Endothelial cell of umbilical vein (primary cell): Measurements from ENCODE around the gene EFR3B. TPM values are rescaled to one million over a fixed set of nuclear protein-coding genes. Genes with fewer than 3 reads are reported as not detected.
"Not testable (repeated sequence)": the region's sequence is repeated elsewhere in the genome, so short reads cannot be mapped to it uniquely, and the experiment has no call there.

Experiments
- BruUV-seq: library from RNA; stranded (reverse); fragments of 400-500 nt; replicated peaks from 2 replicates; lab custom pipeline; 2021; lab: Mats Ljungman, UMichigan
- CTCF ChIA-PET: fragments of 300-600, 350-600 bp; sonication (Branson Sonifier 250); formaldehyde crosslinking; loops from one replicate; lab custom pipeline; 2021; ENCODE audit warnings: antibody characterized with exemption, inconsistent platforms; lab: Charles Lee
- POLR2A ChIA-PET: fragments of 300-600, 350-600 bp; sonication (Branson Sonifier 250); formaldehyde crosslinking; loops from one replicate; lab custom pipeline; 2021; ENCODE audit warnings: antibody characterized with exemption, inconsistent platforms; lab: Charles Lee
- DNase-seq: peaks from one replicate; pipeline ENCODE4 v3.0.0-alpha.2; 2011; ENCODE audit warnings: low read depth, low spot score
- FAIRE-seq: peaks from 2 replicates; lab custom pipeline; 2011; peaks lifted over from hg19 to GRCh38; lab: Jason Lieb, UNC
- H2AFZ ChIP-seq: 2 replicates; pipeline ENCODE4 v1.6.0; 2012; ENCODE audit warnings: low read depth, low read length, control low read depth, inconsistent platforms
- H3K27ac ChIP-seq: 2 replicates; pipeline ENCODE4 v1.5.1; 2011; ENCODE audit warnings: low read depth, mild to moderate bottlenecking, control low read depth, low read length, moderate library complexity; ENCODE audit not compliant: insufficient read depth
- H3K27me3 ChIP-seq, 2 experiments: 2 replicates each; pipeline versions ENCODE4 v1.6.0 to v1.6.1; 2011; ENCODE audit warnings: low read length in 2 of 2, mixed read lengths in 1 of 2; ENCODE audit not compliant: control insufficient read depth in 2 of 2, insufficient read depth in 2 of 2
- H3K36me3 ChIP-seq, 2 experiments: 2 replicates in 1 of 2; 3 replicates in 1 of 2; pipeline ENCODE4 v1.5.1; 2011; ENCODE audit warnings: low read length in 2 of 2, mild to moderate bottlenecking in 1 of 2, moderate library complexity in 1 of 2; ENCODE audit not compliant: control insufficient read depth in 2 of 2, insufficient read depth in 2 of 2; ENCODE audit errors: extremely low read depth in 1 of 2
- H3K4me1 ChIP-seq: 3 replicates; pipeline ENCODE4 v1.5.1; 2011; ENCODE audit warnings: mild to moderate bottlenecking, low read length; ENCODE audit not compliant: control insufficient read depth, insufficient read depth; ENCODE audit errors: extremely low read depth
- H3K4me2 ChIP-seq: 2 replicates; pipeline ENCODE4 v1.6.1; 2011; ENCODE audit warnings: low read length, control low read depth, mixed read lengths; ENCODE audit not compliant: insufficient read depth
- H3K4me3 ChIP-seq, 3 experiments: fragments of 200-600 bp in 1 of 3; sonication (generic), shearing (Covaris generic) in 1 of 3; replicated peaks in 1 of 3; 2 replicates each; pipeline ENCODE4 v1.5.1; 2011 to 2016; ENCODE audit warnings: control low read depth in 3 of 3, low read length in 3 of 3, mild to moderate bottlenecking in 2 of 3, inconsistent platforms in 1 of 3, low read depth in 1 of 3, moderate library complexity in 1 of 3; ENCODE audit not compliant: insufficient read depth in 1 of 3
- H3K79me2 ChIP-seq: 2 replicates; pipeline ENCODE4 v1.6.0; 2012; ENCODE audit warnings: low read length, inconsistent platforms; ENCODE audit not compliant: control insufficient read depth, insufficient read depth
- H3K9ac ChIP-seq: replicated peaks from 2 replicates; pipeline ENCODE3; 2011; ENCODE audit warnings: low read length, control low read depth; ENCODE audit not compliant: insufficient read depth; ENCODE audit errors: extremely low read depth
- H3K9me1 ChIP-seq: replicated peaks from 3 replicates; pipeline ENCODE4 v1.6.0; 2011; ENCODE audit warnings: mild to moderate bottlenecking, low read length; ENCODE audit not compliant: control insufficient read depth, insufficient read depth; ENCODE audit errors: extremely low read depth
- H3K9me3 ChIP-seq: replicated peaks from 2 replicates; pipeline ENCODE4 v1.5.1; 2012; ENCODE audit warnings: low read length, inconsistent platforms; ENCODE audit not compliant: control insufficient read depth, insufficient read depth
- H4K20me1 ChIP-seq: replicated peaks from 2 replicates; pipeline ENCODE3; 2011; ENCODE audit warnings: mild to moderate bottlenecking, low read length; ENCODE audit not compliant: control insufficient read depth, insufficient read depth; ENCODE audit errors: extremely low read depth
- EZH2 ChIP-seq: IDR thresholded peaks from 2 replicates; pipeline ENCODE4 v1.6.1; 2012; ENCODE audit warnings: borderline replicate concordance, low read depth, mild to moderate bottlenecking, moderate library complexity, low read length, inconsistent platforms; ENCODE audit not compliant: severe bottlenecking
- MAX ChIP-seq: IDR thresholded peaks from 2 replicates; pipeline ENCODE4 v1.6.1; 2011; ENCODE audit not compliant: insufficient read depth, insufficient read length
- MYC ChIP-seq: IDR thresholded peaks from one replicate; pipeline ENCODE4 v1.6.1; 2011; ENCODE audit warnings: mild to moderate bottlenecking, low read depth, low read length
- POLR2AphosphoS5 ChIP-seq: IDR thresholded peaks from 2 replicates; pipeline ENCODE4 v1.6.1; 2012; ENCODE audit warnings: low read depth, mild to moderate bottlenecking, control low read depth, low read length, moderate library complexity; ENCODE audit not compliant: insufficient read depth
- dilution Hi-C: fragments of 300-500 bp; cut with MboI; formaldehyde crosslinking; loops from one replicate; pipeline ENCODE4 v1.15.0; 2019; ENCODE audit warnings: low sequenced_read_pairs; ENCODE audit not compliant: extremely low pct_ligation_motif_present
- intact Hi-C: fragments of 100-400 bp; cut with micrococcal nuclease; formaldehyde crosslinking; loops from one replicate; pipeline ENCODE4 v1.10.0; 2022
- polyA plus RNA-seq, 4 experiments: library from polyadenylated mRNA; depleted of rRNA in 3 of 4; stranded (reverse) in 3 of 4; unstranded in 1 of 4; fragments of >200 nt; gene quantifications; 2 replicates each; pipeline versions ENCODE4 v1.2.1 to v1.2.3, GENCODE V29; 2011 to 2012; ENCODE audit warnings: missing spikeins in 1 of 4
- total RNA-seq: library from RNA; stranded (reverse); gene quantifications from 2 replicates; pipeline ENCODE4 v1.2.3, GENCODE V29; 2021

Gene EFR3B
- total and polyA plus RNA-seq, 2 donors (not counting 3 experiments of a cell fraction or from before 2014, with no cell fraction given) = 0.15 to 0.77 TPM

DNA sequence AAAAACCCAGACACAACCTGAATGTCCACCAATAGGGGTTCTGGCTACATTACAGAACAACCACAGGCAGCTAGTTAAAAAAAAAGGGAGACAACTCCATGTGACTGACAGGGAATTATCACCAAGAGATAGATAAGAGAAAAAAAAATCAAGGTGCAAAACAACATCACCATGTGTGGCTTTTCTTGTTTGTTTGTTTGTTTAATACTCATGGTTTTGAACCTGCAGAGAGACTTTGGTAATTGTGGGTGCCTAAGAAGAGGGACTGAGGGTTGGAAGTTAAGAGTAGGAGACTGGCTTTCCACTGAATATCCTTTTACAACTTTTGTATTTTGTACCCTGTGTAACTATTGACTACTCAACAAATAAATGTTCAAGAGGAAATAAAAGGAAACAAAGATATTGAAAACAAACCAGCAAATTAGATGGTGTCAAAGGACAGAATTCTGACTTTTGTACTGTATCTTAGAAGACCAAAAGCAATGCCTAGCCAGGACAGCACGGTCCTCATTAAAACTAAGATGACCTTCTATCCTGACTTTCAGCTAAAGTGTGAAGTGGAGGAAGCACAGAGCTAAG, 47.6 kb upstream of the EFR3B start:
- no peaks in the 10 kb centered on the region for H3K4me1 ChIP-seq
- POLR2A ChIA-PET = no interaction called here
- dilution Hi-C loops (no loop called here), intact Hi-C loops (no loop called here)
- H3K9ac ChIP-seq = no peak overlapping the region
- H3K27me3 ChIP-seq = peaks cover 3 to 6% of the 10 kb centered on the region in 2 experiments
- no peaks in the 10 kb centered on the region for H3K9me1 ChIP-seq
- H3K4me3 ChIP-seq = no peak overlapping the region
- no peak overlapping the region for H3K27ac ChIP-seq
- H3K4me2 ChIP-seq = no peak overlapping the region
- DNase-seq (no peak), FAIRE-seq (no peak)
- no TSS peak for BruUV-seq
- CTCF ChIA-PET = interaction anchor here (1.8 to 2.4 kb wide), 2 partner anchors 19 to 135 kb away, joined by 5 to 9 read pairs; no protein-coding TSS in a partner anchor
- H2AFZ ChIP-seq = no peak overlapping the region
- no peaks in the 10 kb centered on the region for H4K20me1 ChIP-seq
- TF ChIP-seq MAX (no peak), MYC (no peak), EZH2 (no peak), POLR2AphosphoS5 (no peak)
- no peaks in the 10 kb centered on the region for H3K79me2 ChIP-seq
- no peaks in the 10 kb centered on the region for H3K9me3 ChIP-seq
- no peaks in the 10 kb centered on the region for H3K36me3 ChIP-seq

DNA sequence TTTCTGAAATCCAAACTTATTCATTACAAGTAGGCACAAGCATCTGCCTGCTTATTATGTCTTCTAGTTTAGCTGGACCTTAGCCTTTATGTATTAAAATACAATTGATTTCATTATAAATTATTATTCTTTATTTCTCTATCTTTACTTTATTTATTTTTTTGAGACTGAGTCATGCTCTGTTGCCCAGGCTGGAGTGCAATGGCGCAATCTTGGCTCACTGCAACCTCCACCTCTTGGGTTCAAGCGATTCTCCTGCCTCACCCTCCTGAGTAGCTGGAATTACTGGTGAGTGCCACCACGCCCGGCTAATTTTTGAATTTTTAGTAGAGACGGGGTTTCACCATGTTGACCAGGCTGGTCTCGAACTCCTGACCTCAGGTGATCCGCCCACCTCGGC, 42.8 kb upstream of the EFR3B start:
- POLR2A ChIA-PET = not testable (repeated sequence)

More for the DNA sequence above, 42.8 kb upstream of the EFR3B start:
- FAIRE-seq, H3K79me2 ChIP-seq, H3K4me2 ChIP-seq, H3K27ac ChIP-seq, H3K9me1 ChIP-seq, H4K20me1 ChIP-seq, H3K4me1 ChIP-seq, BruUV-seq, H3K36me3 ChIP-seq, dilution Hi-C loops, intact Hi-C loops, H3K4me3 ChIP-seq, H2AFZ ChIP-seq, H3K27me3 ChIP-seq, H3K9ac ChIP-seq, H3K9me3 ChIP-seq, DNase-seq: not testable (repeated sequence)
- CTCF ChIA-PET = interaction anchor here (0.7 to 1.5 kb wide), 3 partner anchors 20 to 130 kb away, joined by 3 to 5 read pairs (median 3); no protein-coding TSS in a partner anchor
